Measurements from ENCODE around the gene ST6GALNAC5.

DNA sequence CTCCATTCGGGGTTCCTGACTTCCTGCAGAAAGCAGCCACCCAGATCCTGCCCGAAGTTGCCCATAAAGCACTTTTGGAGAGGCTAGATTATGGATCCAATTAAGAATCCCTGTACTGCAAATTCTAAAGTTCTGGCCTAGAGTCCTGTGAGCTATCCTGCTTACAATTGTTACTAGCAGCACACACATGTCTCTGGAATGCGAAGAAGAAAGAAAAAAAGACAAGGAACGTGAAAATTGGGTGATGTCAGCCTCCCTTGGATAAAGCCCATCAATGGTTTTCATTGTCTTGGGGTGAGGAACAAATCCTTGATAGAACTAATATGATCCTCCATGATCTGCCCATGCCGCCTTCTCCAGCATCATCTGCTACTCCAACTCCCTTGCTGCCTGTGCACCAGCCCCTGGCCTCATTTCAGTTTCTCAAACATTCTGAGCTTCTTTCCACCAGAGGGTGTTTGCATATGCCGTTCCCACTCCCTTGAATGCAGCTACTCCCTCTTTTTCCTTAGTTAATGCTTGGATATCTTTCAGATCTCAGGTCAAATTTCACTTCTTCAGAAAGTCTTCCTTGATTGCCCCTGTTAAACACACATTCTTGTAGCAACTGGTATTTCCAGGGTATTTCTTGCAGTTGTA lies 94.0 kb downstream of the ST6GALNAC5 start:
- TF ChIP-seq CTCF (IDR thresholded peaks at IDR 0.05) (no peak), POLR2AphosphoS5 (IDR thresholded peaks at IDR 0.05) (no peak), EP300 (IDR thresholded peaks at IDR 0.05) (no peak), POLR2A (IDR thresholded peaks at IDR 0.05) (no peak)
